ENCODE measurements around the gene GSG1L.

Gene GSG1L

GRCh38 chr16:27798241-27798640, 265.3 kb downstream of the GSG1L start:
- Histone ChIP-seq H3K9me3 (ENCODE audit: severe bottlenecking) (no peaks in the 10 kb centered on the region), H3K36me3 (no peaks in the 10 kb centered on the region), H3K27me3 (ENCODE audit: insufficient read depth, low read depth, severe bottlenecking) (no peaks in the 10 kb centered on the region), H3K27ac (no peak overlapping the region), H3K4me3 (ENCODE audit: low read depth, low read length) (no peak overlapping the region)
- no peak for DNase-seq
- TF ChIP-seq CTCF (IDR thresholded peaks at IDR 0.05; ENCODE audit: low read depth, low read length) = no peak

- Histone ChIP-seq H3K9me3 (ENCODE audit: severe bottlenecking) (no peaks in the 10 kb centered on the region), H3K27ac (no peak overlapping the region), H3K27me3 (ENCODE audit: insufficient read depth, low read depth, severe bottlenecking) (no peaks in the 10 kb centered on the region), H3K4me3 (ENCODE audit: low read depth, low read length) (no peak overlapping the region), H3K36me3 (no peaks in the 10 kb centered on the region)
- TF ChIP-seq CTCF (IDR thresholded peaks at IDR 0.05; ENCODE audit: low read depth, low read length) = no peak
- DNase-seq = no peak
These were observed 267.4 kb downstream of the GSG1L start for GRCh38 chr16:27795992-27796614.

- Histone ChIP-seq H3K27ac (no peak overlapping the region), H3K9me3 (ENCODE audit: severe bottlenecking) (no peaks in the 10 kb centered on the region)
- no peak for TF ChIP-seq CTCF (IDR thresholded peaks at IDR 0.05; ENCODE audit: low read depth, low read length)
These were observed 270.3 kb downstream of the GSG1L start for GRCh38 chr16:27793249-27793622.

GRCh38 chr16:27792486-27793248, 270.8 kb downstream of the GSG1L start:
- H3K36me3 ChIP-seq = no peaks in the 10 kb centered on the region
- H3K27ac ChIP-seq = no peak overlapping the region
- H3K27me3 ChIP-seq (ENCODE audit: insufficient read depth, low read depth, severe bottlenecking) = no peaks in the 10 kb centered on the region
- DNase-seq = no peak
- no peak overlapping the region for H3K4me3 ChIP-seq (ENCODE audit: low read depth, low read length)
- TF ChIP-seq CTCF (IDR thresholded peaks at IDR 0.05; ENCODE audit: low read depth, low read length) = no peak
- no peaks in the 10 kb centered on the region for H3K9me3 ChIP-seq (ENCODE audit: severe bottlenecking)

More at GRCh38 chr16:27793249-27793622, 270.3 kb downstream of the GSG1L start:
- no peaks in the 10 kb centered on the region for H3K27me3 ChIP-seq (ENCODE audit: insufficient read depth, low read depth, severe bottlenecking)
- H3K4me3 ChIP-seq (ENCODE audit: low read depth, low read length) = no peak overlapping the region
- no peak for DNase-seq
- H3K36me3 ChIP-seq = no peaks in the 10 kb centered on the region

- Histone ChIP-seq H3K4me3 (ENCODE audit: low read depth, low read length) (no peak overlapping the region), H3K27me3 (ENCODE audit: insufficient read depth, low read depth, severe bottlenecking) (no peaks in the 10 kb centered on the region), H3K36me3 (no peaks in the 10 kb centered on the region), H3K9me3 (ENCODE audit: severe bottlenecking) (no peaks in the 10 kb centered on the region), H3K27ac (no peak overlapping the region)
- TF ChIP-seq CTCF (IDR thresholded peaks at IDR 0.05; ENCODE audit: low read depth, low read length) = no peak
- DNase-seq = no peak
These were observed 272.2 kb downstream of the GSG1L start for GRCh38 chr16:27791404-27791719.
